ENCODE measurements around the gene AHRR. TPM values are rescaled to one million over a fixed set of nuclear protein-coding genes. Genes with fewer than 3 reads are reported as not detected.

The AHRR gene
- total RNA-seq, 1 experiment from 2014 or later: 2.2 TPM

DNA sequence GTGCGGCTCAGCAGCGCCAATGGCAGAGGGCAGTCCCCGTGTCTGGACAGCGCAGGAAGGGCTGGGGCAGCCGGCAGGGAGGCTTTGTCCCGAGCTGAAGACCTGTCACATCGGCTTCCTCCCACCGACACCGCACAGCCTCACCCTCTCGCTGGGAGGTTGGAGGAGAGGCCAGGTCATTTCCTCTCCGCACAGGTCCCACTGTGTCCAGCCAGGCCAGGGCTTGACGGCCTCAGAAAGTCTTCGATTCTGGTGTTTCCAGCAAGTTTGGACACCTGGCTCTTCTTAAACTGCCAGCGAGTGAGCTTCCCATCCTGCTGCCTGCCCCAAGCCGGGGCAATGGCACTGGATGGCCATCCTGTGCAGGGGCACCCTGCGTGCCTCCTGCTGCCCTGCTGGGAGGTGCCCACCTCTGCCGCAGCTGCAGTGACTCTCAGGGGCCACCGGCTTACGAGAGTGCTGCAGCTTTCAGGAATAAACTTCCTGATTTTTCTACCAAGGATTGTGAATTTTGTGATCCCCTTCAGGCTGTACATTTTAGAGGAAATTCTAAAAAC, 33.9 kb downstream of the AHRR start:
- no peak overlapping the region for H4K91ac ChIP-seq (ENCODE audit: insufficient read length, low read depth, low read length)
- no peak overlapping the region for H3K27ac Mint-ChIP-seq

More for the DNA sequence above, 33.9 kb downstream of the AHRR start:
- no peak overlapping the region for H2BK12ac ChIP-seq (ENCODE audit: insufficient read length, low read depth, low read length)
- no peak overlapping the region for H3K23ac ChIP-seq (ENCODE audit: insufficient read length, low read depth, low read length)
- no peaks in the 10 kb centered on the region for H3K79me1 ChIP-seq (ENCODE audit: insufficient read depth, low read depth, low read length, poor library complexity, severe bottlenecking)
- H3K79me2 ChIP-seq (ENCODE audit: insufficient read depth, low read length): no peaks in the 10 kb centered on the region
- H2BK120ac ChIP-seq (ENCODE audit: low read depth, low read length, poor library complexity, severe bottlenecking): no peak overlapping the region
- no CpG with 5 or more reads among the region's 19 CpGs for WGBS (ENCODE audit: extremely low coverage, insufficient read length, low lambda C conversion rate)
- Mint-ChIP-seq H3K36me3 (ENCODE audit: insufficient read depth in 1 of 3, low read depth in 3 of 3) (no peaks in the 10 kb centered on the region), H3K9me3 (no peaks in the 10 kb centered on the region; a peak in 1 of 5 replicates), H3K4me3 (no peak overlapping the region), H3K27me3 (ENCODE audit: low read depth) (peaks cover 7% of the 10 kb centered on the region; the same call in 1 of the 2 replicates), H3K4me1 (peaks cover 0 to 1% of the 10 kb centered on the region in 2 experiments; a peak in 1 of 4 replicates)
- H4K20me1 ChIP-seq (ENCODE audit: control insufficient read depth, insufficient read depth, insufficient read length): no peaks in the 10 kb centered on the region
- H2AK5ac ChIP-seq (ENCODE audit: insufficient read length, low read length): no peak overlapping the region
- TF ChIP-seq CTCF (conservative IDR thresholded peaks at IDR 0.05): no peak
- H3K4me1 ChIP-seq (ENCODE audit: insufficient read depth, low read length): no peaks in the 10 kb centered on the region
- no peak overlapping the region for H4K5ac ChIP-seq (ENCODE audit: insufficient read length, low read depth, low read length)
- H3K4me2 ChIP-seq (ENCODE audit: insufficient read depth, insufficient read length, low read length): no peak overlapping the region
- H2BK15ac ChIP-seq (ENCODE audit: low read depth, low read length): no peak overlapping the region
- no peak overlapping the region for H2BK5ac ChIP-seq (ENCODE audit: insufficient read length, low read length)
- no peaks in the 10 kb centered on the region for H3K9me3 ChIP-seq (ENCODE audit: control insufficient read depth, low read depth, low read length)
- H3K27ac ChIP-seq (ENCODE audit: insufficient read length, low read depth, low read length): no peak overlapping the region
- no peak overlapping the region for H3K14ac ChIP-seq (ENCODE audit: insufficient read depth, low read length)
- no peaks in the 10 kb centered on the region for H3K23me2 ChIP-seq (ENCODE audit: insufficient read length, low read depth, low read length, poor library complexity, severe bottlenecking)
- H3K56ac ChIP-seq (ENCODE audit: insufficient read length, low read depth, low read length): no peak overlapping the region
- H3K27me3 ChIP-seq (ENCODE audit: insufficient read depth, low read length): no peaks in the 10 kb centered on the region
- H3K9ac ChIP-seq (ENCODE audit: extremely low read depth, insufficient read length, low read length): no peak overlapping the region
- no peak overlapping the region for H2AFZ ChIP-seq (ENCODE audit: low read length)
- DNase-seq: peak; percentile 28
- no peak overlapping the region for H3K4ac ChIP-seq (ENCODE audit: low read depth, low read length)
- no peak overlapping the region for H3K18ac ChIP-seq (ENCODE audit: insufficient read length, low read depth, low read length)
- no peak overlapping the region for H4K8ac ChIP-seq (replicated peaks; ENCODE audit: insufficient read length, low read depth, low read length)
- H3T11ph ChIP-seq (ENCODE audit: low read length): no peak overlapping the region
- H2BK20ac ChIP-seq (ENCODE audit: low read depth, low read length, poor library complexity, severe bottlenecking): no peak overlapping the region
